A549 treated with RU486 at 1 μM for 4 hours (cell line): ENCODE results near the gene ELK4. TPM values are rescaled to one million over a fixed set of nuclear protein-coding genes. Genes with fewer than 3 reads are reported as not detected.

Experiments used
- total RNA-seq: library from RNA; stranded (reverse); fragments of 200-300 nt; extraction: Qiagen RNA extraction; gene quantifications from 5 replicates; pipeline ENCODE4 v1.2.3, GENCODE V29; 2022; ENCODE audit warnings: low read depth

The ELK4 gene
- total RNA-seq = 4.8 to 7.5 TPM (median 6.7 TPM) in 5 replicates

GRCh38 chr1:205631768-205632668 is at the start of gene ELK4:
ELK4 (minus strand) TSS chr1:205632011; CDS start chr1:205623882, 8,129 bp downstream.

GRCh38 chr1:205680073-205680851 is 48.5 kb upstream of the ELK4 start, which contains the start of gene SLC45A3:
SLC45A3 (minus strand) TSS chr1:205680509; CDS start chr1:205664656, 15,853 bp downstream.

Other genes starting within 250 kb of the ELK4 start
- not detected in 5 replicates for gene LEMD1, start 210.0 kb downstream of the ELK4 start, total RNA-seq
- gene BLACAT1, start 176.0 kb downstream of the ELK4 start, total RNA-seq = 0.05 TPM in 1 of 5 replicates, not detected in the others
- 0.70 to 1.3 TPM (median 0.90 TPM) in 5 replicates for gene CDK18, start 127.3 kb downstream of the ELK4 start, total RNA-seq
- gene SLC45A3, start 48.5 kb upstream of the ELK4 start, total RNA-seq = 4.8 to 7.6 TPM (median 6.2 TPM) in 5 replicates
- 87.7 to 151 TPM (median 133 TPM) in 5 replicates for gene NUCKS1, start 118.2 kb upstream of the ELK4 start, total RNA-seq
- gene RAB29, start 143.5 kb upstream of the ELK4 start, total RNA-seq = 10.1 to 12.4 TPM (median 12.3 TPM) in 5 replicates
- 20.6 to 30.6 TPM (median 24.8 TPM) in 5 replicates for gene SLC41A1, start 181.2 kb upstream of the ELK4 start, total RNA-seq
- gene PM20D1, start 218.1 kb upstream of the ELK4 start, total RNA-seq = not detected in 5 replicates